ENCODE measurements around the gene MTPN.

DNA sequence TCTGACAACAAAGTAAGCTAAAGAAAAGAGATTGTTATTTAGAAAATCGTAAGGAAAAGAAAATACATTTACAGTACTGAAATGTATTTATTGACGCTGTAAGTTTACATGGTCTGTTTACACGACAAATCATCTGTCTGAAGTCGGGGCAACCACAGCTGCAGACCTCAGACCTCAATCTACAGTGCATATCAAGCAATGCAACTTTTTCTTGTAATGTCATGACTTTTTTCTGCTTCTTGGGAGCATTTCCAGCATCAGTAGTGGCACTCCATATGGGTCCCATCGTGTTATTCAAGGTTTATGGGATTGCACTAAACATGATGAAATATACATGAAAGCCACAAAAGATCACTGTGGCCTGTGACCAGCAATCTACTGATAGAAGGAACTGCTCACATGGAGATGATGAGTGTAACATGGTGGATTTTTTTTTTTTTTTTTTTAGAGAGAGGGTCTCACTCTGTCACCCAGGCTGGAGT, 77.1 kb downstream of the MTPN start:
- TF ChIP-seq, protein P1, sequence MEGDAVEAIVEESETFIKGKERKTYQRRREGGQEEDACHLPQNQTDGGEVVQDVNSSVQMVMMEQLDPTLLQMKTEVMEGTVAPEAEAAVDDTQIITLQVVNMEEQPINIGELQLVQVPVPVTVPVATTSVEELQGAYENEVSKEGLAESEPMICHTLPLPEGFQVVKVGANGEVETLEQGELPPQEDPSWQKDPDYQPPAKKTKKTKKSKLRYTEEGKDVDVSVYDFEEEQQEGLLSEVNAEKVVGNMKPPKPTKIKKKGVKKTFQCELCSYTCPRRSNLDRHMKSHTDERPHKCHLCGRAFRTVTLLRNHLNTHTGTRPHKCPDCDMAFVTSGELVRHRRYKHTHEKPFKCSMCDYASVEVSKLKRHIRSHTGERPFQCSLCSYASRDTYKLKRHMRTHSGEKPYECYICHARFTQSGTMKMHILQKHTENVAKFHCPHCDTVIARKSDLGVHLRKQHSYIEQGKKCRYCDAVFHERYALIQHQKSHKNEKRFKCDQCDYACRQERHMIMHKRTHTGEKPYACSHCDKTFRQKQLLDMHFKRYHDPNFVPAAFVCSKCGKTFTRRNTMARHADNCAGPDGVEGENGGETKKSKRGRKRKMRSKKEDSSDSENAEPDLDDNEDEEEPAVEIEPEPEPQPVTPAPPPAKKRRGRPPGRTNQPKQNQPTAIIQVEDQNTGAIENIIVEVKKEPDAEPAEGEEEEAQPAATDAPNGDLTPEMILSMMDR (IDR thresholded peaks at IDR 0.05; ENCODE audit: insufficient read depth, low read depth, low read length) = no peak
- TF ChIP-seq EZH2 (IDR thresholded peaks at IDR 0.05; ENCODE audit: insufficient read depth, low read length) = no peak
